Measurements from ENCODE around the gene NHS.

DNA sequence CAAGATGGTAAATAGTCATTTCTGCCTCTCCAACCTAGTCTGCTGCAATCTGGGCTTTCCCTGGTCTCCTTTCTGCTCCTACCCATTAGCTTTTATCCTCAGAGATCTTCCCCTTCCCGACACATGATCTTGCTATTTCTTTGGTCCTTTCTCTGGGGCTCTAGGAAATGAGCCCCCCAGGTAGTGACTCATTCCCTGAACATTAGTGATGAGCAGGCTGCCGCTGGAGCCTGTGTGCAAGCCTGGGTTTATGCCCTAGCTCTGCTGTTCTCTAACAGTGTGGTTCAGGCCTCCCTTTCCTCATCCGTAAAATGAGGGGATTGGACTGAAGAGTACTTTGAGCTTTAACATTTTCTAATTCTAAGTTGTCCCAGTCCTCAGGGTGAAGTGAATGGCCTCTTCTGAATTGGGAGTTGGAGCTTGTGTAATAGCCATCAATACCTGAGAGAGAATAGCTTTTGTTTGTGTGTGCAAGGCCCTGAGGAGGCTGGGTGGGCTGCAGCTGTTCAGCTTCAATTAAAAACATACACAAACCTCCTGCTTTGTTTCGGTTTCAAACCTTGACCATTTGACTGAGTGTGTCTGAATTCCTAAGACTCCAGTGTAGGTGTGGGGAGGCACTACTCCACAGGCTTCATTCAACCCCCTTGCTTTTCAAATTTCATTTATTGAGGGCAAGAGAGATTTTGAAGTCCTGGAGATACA lies 246.7 kb downstream of the NHS start:
- TF ChIP-seq, protein P1, sequence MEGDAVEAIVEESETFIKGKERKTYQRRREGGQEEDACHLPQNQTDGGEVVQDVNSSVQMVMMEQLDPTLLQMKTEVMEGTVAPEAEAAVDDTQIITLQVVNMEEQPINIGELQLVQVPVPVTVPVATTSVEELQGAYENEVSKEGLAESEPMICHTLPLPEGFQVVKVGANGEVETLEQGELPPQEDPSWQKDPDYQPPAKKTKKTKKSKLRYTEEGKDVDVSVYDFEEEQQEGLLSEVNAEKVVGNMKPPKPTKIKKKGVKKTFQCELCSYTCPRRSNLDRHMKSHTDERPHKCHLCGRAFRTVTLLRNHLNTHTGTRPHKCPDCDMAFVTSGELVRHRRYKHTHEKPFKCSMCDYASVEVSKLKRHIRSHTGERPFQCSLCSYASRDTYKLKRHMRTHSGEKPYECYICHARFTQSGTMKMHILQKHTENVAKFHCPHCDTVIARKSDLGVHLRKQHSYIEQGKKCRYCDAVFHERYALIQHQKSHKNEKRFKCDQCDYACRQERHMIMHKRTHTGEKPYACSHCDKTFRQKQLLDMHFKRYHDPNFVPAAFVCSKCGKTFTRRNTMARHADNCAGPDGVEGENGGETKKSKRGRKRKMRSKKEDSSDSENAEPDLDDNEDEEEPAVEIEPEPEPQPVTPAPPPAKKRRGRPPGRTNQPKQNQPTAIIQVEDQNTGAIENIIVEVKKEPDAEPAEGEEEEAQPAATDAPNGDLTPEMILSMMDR (IDR thresholded peaks at IDR 0.05 in 4 of 5, conservative IDR thresholded peaks at IDR 0.05 in 1 of 5), result no peak
- no peak for TF ChIP-seq POLR2A (IDR thresholded peaks at IDR 0.05)
